Vagina (tissue), 2 donors: Measurements from ENCODE around the gene RPF1.

Experiments used
- POLR2A ChIP-seq, 2 donors: fragments of 450-650 bp; IDR thresholded peaks; one replicate each; pipeline ENCODE4 v1.6.1; 2017; ENCODE audit warnings: antibody characterized with exemption in 2 of 2, mild to moderate bottlenecking in 2 of 2, moderate library complexity in 2 of 2
- POLR2AphosphoS5 ChIP-seq, 2 donors: sonication (generic); formaldehyde crosslinking; IDR thresholded peaks; one replicate each; pipeline ENCODE4 v1.9.0; 2017; ENCODE audit warnings: antibody characterized with exemption in 2 of 2, mild to moderate bottlenecking in 2 of 2, low read depth in 1 of 2; ENCODE audit not compliant: insufficient read depth in 1 of 2
- TF ChIP-seq, protein P1 (sequence below), 3 experiments: fragments of 450-650 bp in 2 of 3; fragments of 200-600 bp in 1 of 3; sonication (generic) in 1 of 3; IDR thresholded peaks; one replicate each; pipeline ENCODE4 v1.5.1; 2017 to 2019; ENCODE audit warnings: antibody characterized with exemption in 3 of 3, mild to moderate bottlenecking in 2 of 3, moderate library complexity in 2 of 3

DNA sequence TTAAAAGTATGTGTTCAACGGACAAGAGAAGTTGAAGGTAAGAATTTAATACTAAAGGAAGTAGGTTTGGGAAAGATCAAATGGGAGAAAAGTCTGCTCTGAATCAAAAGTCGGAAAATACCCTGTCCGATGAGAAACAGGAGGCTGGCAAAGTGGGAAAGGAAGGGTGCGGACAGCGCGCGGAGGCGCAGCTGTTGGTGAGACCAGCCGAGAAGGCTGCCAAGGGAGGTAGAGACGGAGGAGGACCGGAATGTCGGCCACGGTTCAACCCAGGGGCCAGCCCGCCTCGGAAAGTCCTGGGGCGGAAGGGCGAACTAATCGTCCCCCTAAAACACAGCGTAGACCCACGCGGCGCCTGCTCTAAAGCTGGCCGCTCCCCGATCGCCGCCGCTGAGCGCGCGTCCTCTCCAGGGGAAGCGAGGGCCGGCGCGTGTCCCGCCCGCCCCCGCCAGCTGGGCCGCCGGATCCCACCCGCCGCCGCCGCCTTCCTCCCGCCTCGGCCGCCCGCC lies 26.5 kb downstream of the RPF1 start:
- TF ChIP-seq, protein P1, sequence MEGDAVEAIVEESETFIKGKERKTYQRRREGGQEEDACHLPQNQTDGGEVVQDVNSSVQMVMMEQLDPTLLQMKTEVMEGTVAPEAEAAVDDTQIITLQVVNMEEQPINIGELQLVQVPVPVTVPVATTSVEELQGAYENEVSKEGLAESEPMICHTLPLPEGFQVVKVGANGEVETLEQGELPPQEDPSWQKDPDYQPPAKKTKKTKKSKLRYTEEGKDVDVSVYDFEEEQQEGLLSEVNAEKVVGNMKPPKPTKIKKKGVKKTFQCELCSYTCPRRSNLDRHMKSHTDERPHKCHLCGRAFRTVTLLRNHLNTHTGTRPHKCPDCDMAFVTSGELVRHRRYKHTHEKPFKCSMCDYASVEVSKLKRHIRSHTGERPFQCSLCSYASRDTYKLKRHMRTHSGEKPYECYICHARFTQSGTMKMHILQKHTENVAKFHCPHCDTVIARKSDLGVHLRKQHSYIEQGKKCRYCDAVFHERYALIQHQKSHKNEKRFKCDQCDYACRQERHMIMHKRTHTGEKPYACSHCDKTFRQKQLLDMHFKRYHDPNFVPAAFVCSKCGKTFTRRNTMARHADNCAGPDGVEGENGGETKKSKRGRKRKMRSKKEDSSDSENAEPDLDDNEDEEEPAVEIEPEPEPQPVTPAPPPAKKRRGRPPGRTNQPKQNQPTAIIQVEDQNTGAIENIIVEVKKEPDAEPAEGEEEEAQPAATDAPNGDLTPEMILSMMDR (IDR thresholded peaks at IDR 0.05) = no peak
- TF ChIP-seq POLR2A (IDR thresholded peaks at IDR 0.05) (no peak), POLR2AphosphoS5 (IDR thresholded peaks at IDR 0.05; ENCODE audit: insufficient read depth in 1 of 2, low read depth in 1 of 2) (no peak)
